Activated naive CD8-positive, alpha-beta T cell treated with anti-CD3 and anti-CD28 coated beads for 36 hours (primary cell): ENCODE measurements around the gene VRK2. TPM values are rescaled to one million over a fixed set of nuclear protein-coding genes. Genes with fewer than 3 reads are reported as not detected.
"Not testable (repeated sequence)": the region's sequence is repeated elsewhere in the genome, so short reads cannot be mapped to it uniquely, and the experiment has no call there.

Source experiments
- DNase-seq: peaks from one replicate; pipeline ENCODE4 v3.0.0; 2021
- H3K27ac Mint-ChIP-seq: one replicate; pipeline ENCODE4 v1.8.0; 2022; ENCODE audit warnings: mild to moderate bottlenecking, moderate library complexity, mixed read lengths
- H3K27me3 Mint-ChIP-seq: one replicate; pipeline ENCODE4 v1.8.0; 2022; ENCODE audit warnings: mild to moderate bottlenecking, mixed read lengths
- H3K36me3 Mint-ChIP-seq: one replicate; pipeline ENCODE4 v1.8.0; 2021; ENCODE audit warnings: mild to moderate bottlenecking, mixed read lengths
- H3K4me1 Mint-ChIP-seq: one replicate; pipeline ENCODE4 v1.8.0; 2021; ENCODE audit warnings: mixed read lengths
- H3K4me3 Mint-ChIP-seq: one replicate; pipeline ENCODE4 v1.8.0; 2022; ENCODE audit warnings: mild to moderate bottlenecking, moderate library complexity, mixed read lengths
- H3K9me3 Mint-ChIP-seq: one replicate; pipeline ENCODE4 v1.8.0; 2022; ENCODE audit warnings: mixed read lengths
- total RNA-seq, 2 experiments: library from RNA; stranded (reverse); gene quantifications; one replicate each; pipeline ENCODE4 v1.2.3, GENCODE V29; 2021

The VRK2 gene
- total RNA-seq, 2 experiments from 2014 or later, result 21.8 to 24.0 TPM

GRCh38 chr2:58113563-58113962, 67.0 kb downstream of the VRK2 start:
- H3K4me3 Mint-ChIP-seq, H3K27me3 Mint-ChIP-seq, H3K9me3 Mint-ChIP-seq, H3K4me1 Mint-ChIP-seq, H3K27ac Mint-ChIP-seq, DNase-seq: not testable (repeated sequence)
- peaks cover 22% of the 10 kb centered on the region for H3K36me3 Mint-ChIP-seq

- Mint-ChIP-seq H3K27ac (no peak overlapping the region), H3K36me3 (peaks cover 32% of the 10 kb centered on the region), H3K4me3 (no peak overlapping the region), H3K27me3 (no peaks in the 10 kb centered on the region), H3K4me1 (no peaks in the 10 kb centered on the region), H3K9me3 (no peaks in the 10 kb centered on the region)
- no peak for DNase-seq
Observed at GRCh38 chr2:58120626-58121229, 74.1 kb downstream of the VRK2 start.

DNA sequence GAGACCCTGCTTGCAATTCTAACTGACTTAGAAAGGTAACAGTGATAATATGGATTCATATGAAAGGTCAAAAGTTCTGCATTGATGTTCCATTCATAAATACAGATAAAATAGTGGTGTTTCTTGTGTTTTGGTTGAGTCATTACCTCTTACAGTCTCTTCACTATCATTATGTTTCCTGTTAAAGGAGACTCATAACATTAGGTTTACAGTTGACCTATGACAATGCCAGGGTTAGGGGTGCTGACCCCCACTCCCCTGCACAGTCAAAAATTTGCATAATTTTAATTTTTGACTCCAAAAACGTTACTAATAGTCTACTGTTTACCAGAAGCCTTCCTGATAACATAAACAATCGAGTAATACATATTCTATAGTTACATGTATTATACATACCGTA, 75.4 kb downstream of the VRK2 start:
- DNase-seq, result no peak
- Mint-ChIP-seq H3K27me3 (no peaks in the 10 kb centered on the region), H3K27ac (no peak overlapping the region), H3K4me1 (no peaks in the 10 kb centered on the region), H3K36me3 (peaks cover 30% of the 10 kb centered on the region), H3K4me3 (no peak overlapping the region), H3K9me3 (no peaks in the 10 kb centered on the region)

DNA sequence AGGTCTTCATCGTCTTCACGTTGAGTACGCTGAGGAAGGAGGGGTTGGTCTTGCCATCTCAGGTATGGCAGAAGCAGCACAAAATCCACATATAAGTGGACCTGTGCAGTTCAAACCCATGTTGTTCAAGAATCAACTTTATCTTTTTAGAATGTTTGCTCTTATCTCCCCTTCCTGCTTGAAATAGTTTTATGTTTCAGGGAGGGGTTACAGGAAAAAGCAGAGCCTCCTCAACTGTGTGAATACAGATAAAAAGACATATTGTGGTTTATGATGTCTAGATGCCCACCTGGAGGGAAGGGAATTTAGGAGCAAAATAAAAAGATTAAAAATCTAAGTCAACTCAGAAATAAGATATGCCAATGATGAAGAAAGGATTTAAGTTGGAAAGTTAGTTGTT, 75.9 kb downstream of the VRK2 start:
- Mint-ChIP-seq H3K4me1 (no peaks in the 10 kb centered on the region), H3K27ac (no peak overlapping the region), H3K27me3 (no peaks in the 10 kb centered on the region), H3K36me3 (peaks cover 28% of the 10 kb centered on the region), H3K4me3 (no peak overlapping the region), H3K9me3 (no peaks in the 10 kb centered on the region)
- DNase-seq, result no peak

- Mint-ChIP-seq H3K4me3 (no peak overlapping the region), H3K27me3 (no peaks in the 10 kb centered on the region), H3K27ac (no peak overlapping the region), H3K36me3 (peaks cover 12% of the 10 kb centered on the region), H3K4me1 (no peaks in the 10 kb centered on the region), H3K9me3 (no peaks in the 10 kb centered on the region)
- DNase-seq, result no peak
Observed at GRCh38 chr2:58127111-58127510, 80.5 kb downstream of the VRK2 start.

GRCh38 chr2:58130238-58130637, 83.6 kb downstream of the VRK2 start:
- Mint-ChIP-seq H3K4me1 (no peaks in the 10 kb centered on the region), H3K27ac (no peak overlapping the region), H3K4me3 (no peak overlapping the region), H3K9me3 (no peaks in the 10 kb centered on the region), H3K36me3 (no peaks in the 10 kb centered on the region), H3K27me3 (no peaks in the 10 kb centered on the region)
- DNase-seq, result no peak

- Mint-ChIP-seq H3K9me3 (no peaks in the 10 kb centered on the region), H3K27me3 (no peaks in the 10 kb centered on the region), H3K4me3 (no peak overlapping the region), H3K27ac (no peak overlapping the region), H3K36me3 (no peaks in the 10 kb centered on the region), H3K4me1 (no peaks in the 10 kb centered on the region)
- no peak for DNase-seq
Observed at GRCh38 chr2:58131191-58132011, 84.8 kb downstream of the VRK2 start.

DNA sequence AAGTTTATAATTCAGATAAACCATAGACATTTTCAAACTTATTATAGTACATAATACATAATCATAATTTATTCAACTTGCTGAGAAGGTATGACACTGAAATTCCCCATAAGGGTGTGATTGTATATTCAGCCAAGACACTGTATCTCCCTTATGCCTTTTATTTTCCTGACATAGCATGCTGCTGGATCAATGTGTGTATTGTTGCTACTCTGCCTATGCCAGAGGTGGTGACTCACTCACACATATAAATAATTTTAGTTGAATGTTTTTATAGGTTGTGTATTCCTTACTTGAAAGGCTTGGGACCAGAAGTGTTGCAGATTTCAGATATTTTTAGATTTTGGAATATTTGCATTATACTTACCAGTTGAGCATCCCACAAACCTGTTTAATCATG, 86.8 kb downstream of the VRK2 start:
- Mint-ChIP-seq H3K27ac (no peak overlapping the region), H3K4me3 (no peak overlapping the region), H3K4me1 (no peaks in the 10 kb centered on the region), H3K36me3 (peaks cover 1% of the 10 kb centered on the region), H3K9me3 (no peaks in the 10 kb centered on the region), H3K27me3 (no peaks in the 10 kb centered on the region)
- DNase-seq, result no peak

DNA sequence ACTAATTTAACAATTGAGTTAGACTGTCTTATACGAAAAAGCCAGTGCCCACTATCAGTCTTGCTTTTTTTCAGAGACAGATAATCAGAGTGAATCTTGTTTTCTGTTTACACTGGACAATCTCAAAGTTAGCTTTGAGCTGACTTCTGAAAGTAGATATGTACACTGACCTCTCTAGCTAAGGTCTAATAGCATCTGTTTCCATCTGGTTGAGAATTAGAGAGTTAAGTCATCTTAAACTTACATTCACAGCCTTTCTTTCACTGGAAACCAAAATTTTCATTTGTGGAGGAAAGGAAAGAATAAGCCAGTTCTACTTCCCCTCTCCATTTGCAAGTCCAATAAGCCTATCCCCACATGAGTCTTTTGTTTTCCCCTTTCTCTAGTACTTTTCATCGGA, 89.3 kb downstream of the VRK2 start:
- no peaks in the 10 kb centered on the region for H3K4me1 Mint-ChIP-seq
- no peaks in the 10 kb centered on the region for H3K27me3 Mint-ChIP-seq
- H3K36me3 Mint-ChIP-seq, result peaks cover 9% of the 10 kb centered on the region
- no peak overlapping the region for H3K4me3 Mint-ChIP-seq
- H3K27ac Mint-ChIP-seq, result no peak overlapping the region
- no peaks in the 10 kb centered on the region for H3K9me3 Mint-ChIP-seq
- DNase-seq, result no peak

GRCh38 chr2:58137221-58137620, 90.6 kb downstream of the VRK2 start:
- no peaks in the 10 kb centered on the region for H3K9me3 Mint-ChIP-seq
- H3K4me3 Mint-ChIP-seq, result no peak overlapping the region
- DNase-seq, result no peak
- H3K4me1 Mint-ChIP-seq, result no peaks in the 10 kb centered on the region
- no peaks in the 10 kb centered on the region for H3K27me3 Mint-ChIP-seq
- H3K36me3 Mint-ChIP-seq, result peaks cover 9% of the 10 kb centered on the region
- no peak overlapping the region for H3K27ac Mint-ChIP-seq

DNA sequence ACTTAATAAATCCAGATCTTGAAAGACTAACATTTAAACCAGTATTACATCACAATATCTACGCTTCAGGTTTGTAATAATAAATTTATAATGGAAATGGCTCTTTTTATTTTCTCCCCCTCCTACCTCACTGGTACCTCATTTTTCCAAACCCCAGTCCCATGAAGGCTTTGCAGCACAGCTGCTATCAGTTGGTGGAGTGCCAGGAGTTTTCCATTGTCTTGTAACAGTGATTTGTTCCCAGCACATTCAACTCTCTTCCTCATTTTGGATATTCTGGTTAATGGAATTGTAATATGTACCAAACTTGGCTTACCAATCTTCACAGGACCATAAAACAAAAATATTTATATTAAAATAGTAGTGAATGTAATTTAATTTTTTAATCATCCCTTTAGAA, 91.2 kb downstream of the VRK2 start:
- H3K36me3 Mint-ChIP-seq, result peaks cover 9% of the 10 kb centered on the region
- no peak overlapping the region for H3K27ac Mint-ChIP-seq
- H3K27me3 Mint-ChIP-seq, result no peaks in the 10 kb centered on the region
- H3K9me3 Mint-ChIP-seq, result no peaks in the 10 kb centered on the region
- H3K4me3 Mint-ChIP-seq, result no peak overlapping the region
- no peaks in the 10 kb centered on the region for H3K4me1 Mint-ChIP-seq
- no peak for DNase-seq

- Mint-ChIP-seq H3K36me3 (peaks cover 10% of the 10 kb centered on the region), H3K9me3 (no peaks in the 10 kb centered on the region), H3K27ac (no peak overlapping the region), H3K4me1 (no peaks in the 10 kb centered on the region), H3K27me3 (no peaks in the 10 kb centered on the region), H3K4me3 (no peak overlapping the region)
- no peak for DNase-seq
Observed at GRCh38 chr2:58138396-58139030, 91.9 kb downstream of the VRK2 start.

DNA sequence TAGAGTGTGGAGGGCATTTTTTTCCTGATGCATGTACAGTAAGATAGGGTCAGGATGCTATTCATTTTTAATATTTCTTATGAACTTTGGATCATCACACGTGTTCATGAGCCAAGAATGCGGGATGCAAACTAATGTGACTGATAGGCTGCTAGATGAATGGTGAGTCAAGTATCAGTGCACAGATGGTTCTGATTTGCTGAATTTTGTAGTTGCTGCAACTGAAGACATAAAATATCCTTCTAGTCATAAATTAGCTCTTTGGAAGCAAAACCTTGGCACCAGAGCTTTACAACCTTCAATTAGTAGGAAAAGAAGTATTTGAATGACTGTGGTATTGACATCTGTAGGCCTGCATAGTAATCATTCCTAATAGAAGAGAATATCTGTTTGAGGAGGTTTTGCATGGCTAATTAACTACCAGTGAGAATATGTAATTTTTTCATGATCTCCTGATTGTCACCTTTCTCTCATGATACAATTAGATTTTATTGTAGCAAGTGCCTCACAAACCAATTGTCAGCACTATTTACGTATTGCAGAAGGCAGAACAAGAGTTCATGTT, 94.0 kb downstream of the VRK2 start:
- H3K9me3 Mint-ChIP-seq, result no peaks in the 10 kb centered on the region
- H3K27me3 Mint-ChIP-seq, result no peaks in the 10 kb centered on the region
- H3K27ac Mint-ChIP-seq, result no peak overlapping the region
- peaks cover 17% of the 10 kb centered on the region for H3K36me3 Mint-ChIP-seq
- no peak for DNase-seq
- H3K4me1 Mint-ChIP-seq, result no peaks in the 10 kb centered on the region
- H3K4me3 Mint-ChIP-seq, result no peak overlapping the region

- not testable (repeated sequence) for H3K4me3 Mint-ChIP-seq, H3K27me3 Mint-ChIP-seq, DNase-seq, H3K27ac Mint-ChIP-seq, H3K9me3 Mint-ChIP-seq, H3K4me1 Mint-ChIP-seq
- peaks cover 23% of the 10 kb centered on the region for H3K36me3 Mint-ChIP-seq
Observed at GRCh38 chr2:58145769-58146168, 99.2 kb downstream of the VRK2 start.

DNA sequence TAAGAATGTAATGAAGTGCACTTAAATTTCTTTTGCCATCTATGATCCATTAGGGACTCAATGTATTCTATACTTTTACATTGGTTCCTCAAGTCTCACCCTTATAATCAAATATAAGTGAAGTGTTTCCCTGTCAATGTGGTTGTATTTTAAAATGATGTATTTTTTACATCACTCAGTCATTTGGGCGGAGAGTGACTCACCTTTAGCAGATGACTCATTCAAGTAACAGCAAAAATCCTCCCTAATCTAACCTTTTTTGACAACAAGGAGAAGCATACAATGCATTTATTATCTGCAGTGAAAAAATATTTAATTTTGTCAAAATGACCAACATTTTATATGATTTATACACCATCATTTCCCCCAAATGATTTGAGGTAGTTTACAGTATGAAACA, 100.1 kb downstream of the VRK2 start:
- DNase-seq, result no peak
- Mint-ChIP-seq H3K4me3 (no peak overlapping the region), H3K9me3 (no peaks in the 10 kb centered on the region), H3K27me3 (no peaks in the 10 kb centered on the region), H3K36me3 (peaks cover 25% of the 10 kb centered on the region), H3K27ac (no peak overlapping the region), H3K4me1 (peaks cover 7% of the 10 kb centered on the region)
